IPS-18c (cell line): Measurements from ENCODE around the gene NTN1.
"Not testable (repeated sequence)": the region's sequence is repeated elsewhere in the genome, so short reads cannot be mapped to it uniquely, and the experiment has no call there.

Source experiments
- H3K4me3 ChIP-seq: 2 replicates; pipeline ENCODE4 v1.7.0; 2013; ENCODE audit warnings: low read depth, mild to moderate bottlenecking, low read length, moderate library complexity; ENCODE audit not compliant: insufficient read depth
- H3K9me3 ChIP-seq: one replicate; pipeline ENCODE4 v1.6.1; 2013; ENCODE audit warnings: mild to moderate bottlenecking, low read length, moderate library complexity; ENCODE audit not compliant: control insufficient read depth, insufficient read depth

Gene NTN1

DNA sequence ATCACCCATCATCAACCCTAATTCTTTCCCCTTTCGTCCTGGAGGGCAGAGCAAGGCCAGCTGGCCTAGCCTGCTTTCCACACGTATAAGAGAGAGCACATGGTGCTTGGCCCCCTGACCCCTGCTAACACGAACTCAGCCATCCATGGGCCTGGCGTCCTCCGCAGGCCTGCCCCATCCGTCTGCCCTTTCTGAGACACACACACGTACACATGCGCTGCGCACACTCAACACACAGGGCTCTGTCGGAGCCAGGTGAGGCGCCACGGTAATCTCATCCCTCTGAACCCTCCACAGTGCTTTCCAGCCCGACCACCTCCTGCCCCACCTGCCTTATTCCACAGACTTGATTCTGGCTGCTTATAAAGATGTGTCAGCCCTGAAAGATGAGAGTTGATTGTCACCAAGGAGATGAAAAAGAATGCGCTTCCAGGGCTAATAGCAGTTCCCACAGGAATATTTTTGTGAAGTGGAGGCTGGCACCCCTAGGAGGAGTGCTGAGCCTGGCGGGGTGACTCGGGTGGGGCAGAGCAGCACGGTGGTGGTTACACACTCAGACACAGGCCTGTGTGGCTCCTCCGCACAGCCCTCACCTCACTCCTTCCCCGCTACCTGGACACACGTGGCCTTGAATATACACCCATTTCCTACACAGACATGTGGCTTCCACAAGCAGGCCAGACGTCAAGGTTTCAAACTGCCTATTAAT is 228.1 kb downstream of the NTN1 start:
- H3K4me3 ChIP-seq: no peak overlapping the region

DNA sequence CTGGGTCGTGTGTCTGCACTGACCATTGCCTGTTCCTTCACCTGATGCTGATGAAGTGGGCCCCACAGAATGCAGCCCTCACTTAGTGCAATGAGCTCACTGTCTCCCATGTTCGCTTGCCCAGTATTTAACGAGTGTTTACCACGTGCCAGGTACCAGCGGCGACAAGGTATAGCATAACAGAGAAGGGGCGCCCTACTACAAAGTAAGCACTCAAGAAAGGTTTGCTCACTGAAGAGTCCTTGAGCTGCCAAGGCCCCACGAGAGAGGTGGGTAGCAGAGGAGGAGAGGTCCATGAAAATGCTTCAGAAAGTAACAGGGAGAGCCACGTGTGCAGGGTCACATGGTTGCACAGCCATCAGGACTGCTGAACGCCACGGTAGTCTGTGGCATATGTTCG is 230.0 kb downstream of the NTN1 start:
- H3K4me3 ChIP-seq: no peak overlapping the region

More for the DNA sequence above, 228.1 kb downstream of the NTN1 start:
- H3K9me3 ChIP-seq: no peaks in the 10 kb centered on the region

GRCh38 chr17:9253308-9253707 is 232.0 kb downstream of the NTN1 start:
- no peaks in the 10 kb centered on the region for H3K9me3 ChIP-seq
- H3K4me3 ChIP-seq: no peak overlapping the region

More for the DNA sequence above, 230.0 kb downstream of the NTN1 start:
- H3K9me3 ChIP-seq: no peaks in the 10 kb centered on the region

GRCh38 chr17:9254841-9255240 is 233.5 kb downstream of the NTN1 start:
- Histone ChIP-seq H3K9me3 (no peaks in the 10 kb centered on the region), H3K4me3 (no peak overlapping the region)

- H3K4me3 ChIP-seq: no peak overlapping the region
- H3K9me3 ChIP-seq: no peaks in the 10 kb centered on the region
These were observed 234.5 kb downstream of the NTN1 start for GRCh38 chr17:9255833-9256232.

DNA sequence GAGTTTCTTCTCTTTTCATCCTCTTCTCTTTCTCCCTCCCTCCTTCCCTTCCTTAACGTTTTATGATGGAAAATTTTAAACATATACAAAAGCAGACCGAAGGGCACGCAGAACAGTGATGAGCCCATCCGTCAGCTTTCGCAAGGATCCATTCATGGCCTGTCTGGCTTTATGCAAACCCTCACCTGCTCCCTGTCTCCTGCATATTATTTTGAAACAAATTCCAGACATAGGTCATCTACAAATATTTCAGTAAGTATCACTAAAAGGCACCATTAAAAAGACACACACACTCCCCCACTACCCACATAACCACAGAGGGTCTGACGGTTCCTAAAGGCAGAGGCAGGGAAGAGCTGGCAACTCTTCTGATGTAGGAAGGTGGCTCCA is 235.0 kb downstream of the NTN1 start:
- Histone ChIP-seq H3K4me3 (no peak overlapping the region), H3K9me3 (no peaks in the 10 kb centered on the region)

- Histone ChIP-seq H3K4me3 (no peak overlapping the region), H3K9me3 (no peaks in the 10 kb centered on the region)
These were observed 235.7 kb downstream of the NTN1 start for GRCh38 chr17:9256751-9257629.

DNA sequence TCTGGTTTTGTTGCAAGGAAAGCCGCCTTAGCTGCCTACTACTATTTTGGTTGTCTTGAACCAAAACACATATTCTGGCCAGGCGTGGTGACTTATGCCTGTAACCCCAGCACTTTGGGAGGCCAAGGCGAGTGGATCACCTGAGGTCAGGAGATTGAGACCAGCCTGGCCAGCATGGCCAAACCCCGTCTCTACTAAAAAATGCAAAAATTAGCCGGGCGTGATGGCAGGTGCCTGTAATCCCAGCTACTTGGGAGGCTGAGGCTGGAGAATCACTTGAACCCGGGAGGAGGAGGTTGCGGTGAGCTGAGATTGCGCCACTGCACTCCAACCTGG is 236.3 kb downstream of the NTN1 start:
- H3K4me3 ChIP-seq, H3K9me3 ChIP-seq: not testable (repeated sequence)

DNA sequence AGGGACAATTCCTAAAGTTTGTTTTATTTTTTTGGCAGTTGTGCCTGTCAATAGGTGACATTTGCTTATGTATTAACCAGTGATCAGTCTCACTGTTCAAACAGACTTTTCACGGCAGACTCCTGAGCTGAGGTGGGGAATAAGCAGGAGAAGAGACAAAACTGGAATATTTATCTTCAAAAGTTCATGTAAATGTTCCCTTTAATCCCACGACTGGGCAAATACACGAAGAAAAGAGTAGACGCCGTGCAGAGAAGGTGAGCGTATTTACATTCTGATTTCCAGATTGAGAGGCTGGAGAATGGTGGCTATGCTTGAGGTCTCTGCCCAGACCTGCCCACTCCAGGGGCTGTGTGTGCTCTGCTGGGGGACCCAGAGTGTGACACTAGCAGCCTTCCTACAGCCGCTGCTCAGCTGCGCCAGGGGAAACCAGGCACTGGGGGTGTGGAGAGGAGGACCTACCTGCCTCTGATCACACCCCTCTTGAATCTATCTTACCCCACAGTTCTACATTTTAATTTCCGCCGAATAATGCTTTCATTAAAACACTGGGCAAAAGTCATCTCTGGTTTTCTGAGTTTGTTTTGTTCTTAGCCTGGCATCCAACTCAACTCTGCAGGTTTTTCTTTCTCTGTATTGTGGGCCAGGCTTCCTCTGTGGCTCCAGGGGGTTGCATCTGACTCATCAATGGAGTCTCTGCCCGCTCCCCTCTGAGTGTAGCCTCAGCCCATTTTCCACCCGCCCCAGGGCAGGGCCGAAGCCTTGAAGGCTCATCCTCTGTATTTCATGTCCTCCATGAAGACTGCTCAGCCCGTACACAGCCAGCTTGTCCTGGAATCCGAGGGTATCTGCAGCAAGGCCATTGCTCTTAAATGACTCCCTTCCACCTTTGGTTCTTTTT is 237.1 kb downstream of the NTN1 start:
- H3K9me3 ChIP-seq: no peaks in the 10 kb centered on the region
- H3K4me3 ChIP-seq: no peak overlapping the region

- H3K9me3 ChIP-seq: no peaks in the 10 kb centered on the region
- H3K4me3 ChIP-seq: no peak overlapping the region
These were observed 238.1 kb downstream of the NTN1 start for GRCh38 chr17:9259419-9259818.

DNA sequence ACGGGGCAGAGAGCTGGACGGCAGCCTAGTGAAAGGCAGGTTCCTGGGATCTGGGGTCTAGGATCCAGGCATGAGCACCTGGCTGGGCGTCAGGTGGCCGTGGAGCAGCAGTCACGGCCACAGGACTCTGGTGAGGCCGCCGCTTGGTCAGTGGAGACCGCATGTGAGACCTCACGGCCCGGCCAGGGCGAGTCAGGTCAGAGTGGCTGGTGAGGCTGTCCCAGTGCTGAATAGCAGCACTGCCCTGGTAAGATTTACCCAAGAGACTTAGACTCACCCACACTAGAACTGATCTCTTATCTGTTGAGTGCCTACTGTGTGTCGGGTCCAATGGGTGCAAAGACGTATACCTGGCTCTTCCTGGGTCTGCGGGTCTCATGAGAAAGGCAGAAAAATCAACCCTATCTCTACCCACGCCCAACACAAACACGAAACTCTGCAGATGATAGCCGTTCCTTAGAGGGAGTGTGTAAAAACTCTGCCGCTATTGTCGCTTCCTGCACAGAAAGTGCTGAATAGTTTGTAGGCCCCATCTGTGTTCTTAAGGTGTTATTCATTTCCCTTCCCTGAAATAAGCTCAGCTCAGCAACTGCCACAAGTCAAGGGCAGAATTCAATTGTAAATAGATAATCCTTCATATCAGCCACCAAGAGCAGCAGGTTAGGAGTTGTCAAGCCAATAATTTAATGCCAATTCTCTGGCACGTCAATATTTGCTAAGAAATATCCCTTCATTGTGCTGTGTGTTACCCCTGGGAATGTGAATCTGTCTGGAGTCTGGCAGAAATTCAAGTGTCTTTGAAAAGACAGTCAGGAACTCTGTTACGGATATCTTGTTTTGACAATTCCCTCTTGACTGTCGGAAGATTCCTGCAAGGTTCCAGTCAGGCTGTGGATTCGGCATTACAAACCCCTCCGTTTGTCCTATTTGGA is 240.0 kb downstream of the NTN1 start:
- Histone ChIP-seq H3K4me3 (no peak overlapping the region), H3K9me3 (no peaks in the 10 kb centered on the region)

GRCh38 chr17:9266031-9266680 is 244.8 kb downstream of the NTN1 start:
- Histone ChIP-seq H3K4me3 (no peak overlapping the region), H3K9me3 (no peaks in the 10 kb centered on the region)

GRCh38 chr17:9266697-9267117 is 245.4 kb downstream of the NTN1 start:
- Histone ChIP-seq H3K4me3 (no peak overlapping the region), H3K9me3 (no peaks in the 10 kb centered on the region)

- Histone ChIP-seq H3K4me3 (no peak overlapping the region), H3K9me3 (no peaks in the 10 kb centered on the region)
These were observed 247.2 kb downstream of the NTN1 start for GRCh38 chr17:9268546-9268945.

DNA sequence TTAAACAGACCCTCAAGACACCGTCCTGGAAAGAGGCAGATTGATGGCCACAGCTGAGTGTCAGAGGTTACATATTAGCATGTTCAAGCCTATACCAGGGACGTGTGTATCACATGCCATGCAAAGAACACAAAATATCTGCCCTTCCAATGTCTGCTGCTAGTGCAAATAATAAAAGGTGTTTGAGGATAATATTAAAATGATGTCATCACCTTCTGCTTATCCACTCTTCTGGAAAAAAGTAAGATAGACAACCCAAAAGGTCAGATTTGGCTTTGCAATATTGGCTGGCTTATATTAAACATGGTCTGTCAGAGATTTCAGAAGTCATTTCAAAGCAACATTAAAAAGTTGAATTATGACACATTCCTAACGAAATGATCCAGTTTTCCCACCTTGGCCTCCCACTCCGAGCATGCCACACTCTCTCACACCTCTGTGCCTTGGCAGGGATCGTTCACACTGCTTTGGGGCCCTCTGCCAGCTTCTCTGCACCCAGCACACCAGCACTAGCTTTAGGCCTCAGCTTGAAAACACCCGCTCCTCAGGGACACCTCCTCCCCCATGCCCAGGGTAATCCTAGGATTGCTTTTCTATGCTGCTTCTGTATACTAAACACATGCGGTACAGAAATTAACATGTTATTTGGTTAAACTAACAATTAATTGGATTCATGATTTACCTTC is 248.2 kb downstream of the NTN1 start:
- no peaks in the 10 kb centered on the region for H3K9me3 ChIP-seq
- no peak overlapping the region for H3K4me3 ChIP-seq

- no peak overlapping the region for H3K4me3 ChIP-seq
- no peaks in the 10 kb centered on the region for H3K9me3 ChIP-seq
These were observed 249.6 kb downstream of the NTN1 start for GRCh38 chr17:9270921-9271320.
